HFF-Myc (cell line): ENCODE data around the gene GJB3.

Source experiments
- DNase-seq: peaks from one replicate; pipeline ENCODE4 v3.0.0-alpha.2; 2011; ENCODE audit warnings: low read depth; ENCODE audit errors: extremely low read depth
- H3K4me3 ChIP-seq: replicated peaks from 2 replicates; pipeline ENCODE4 v1.5.1; 2011; ENCODE audit warnings: low read depth, mild to moderate bottlenecking, control low read depth, low read length
- TF ChIP-seq, protein P1 (sequence below): IDR thresholded peaks from 2 replicates; pipeline ENCODE4 v1.5.1; 2012; ENCODE audit warnings: mild to moderate bottlenecking, low read depth, low read length, control low read depth; ENCODE audit errors: missing control alignments

Gene GJB3

DNA sequence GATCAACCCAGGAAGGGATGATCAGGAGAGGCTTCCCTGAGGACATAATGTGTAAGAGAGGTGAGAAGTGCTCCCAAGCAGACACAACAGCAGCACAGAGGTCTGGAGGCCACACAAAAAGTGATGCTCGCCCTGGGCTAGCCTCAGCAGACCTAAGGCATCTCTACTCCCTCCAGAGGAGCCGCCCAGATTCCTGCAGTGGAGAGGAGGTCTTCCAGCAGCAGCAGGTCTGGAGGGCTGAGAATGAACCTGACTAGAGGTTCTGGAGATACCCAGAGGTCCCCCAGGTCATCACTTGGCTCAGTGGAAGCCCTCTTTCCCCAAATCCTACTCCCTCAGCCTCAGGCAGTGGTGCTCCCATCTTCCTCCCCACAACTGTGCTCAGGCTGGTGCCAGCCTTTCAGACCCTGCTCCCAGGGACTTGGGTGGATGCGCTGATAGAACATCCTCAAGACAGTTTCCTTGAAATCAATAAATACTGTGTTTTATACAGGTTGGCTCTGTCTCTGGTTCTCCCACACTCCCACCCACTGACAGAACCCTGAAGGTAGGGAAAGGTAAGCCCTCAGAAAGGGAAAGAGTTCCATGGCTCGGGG lies 5.0 kb downstream of the GJB3 start:
- H3K4me3 ChIP-seq: no peak overlapping the region
- TF ChIP-seq, protein P1, sequence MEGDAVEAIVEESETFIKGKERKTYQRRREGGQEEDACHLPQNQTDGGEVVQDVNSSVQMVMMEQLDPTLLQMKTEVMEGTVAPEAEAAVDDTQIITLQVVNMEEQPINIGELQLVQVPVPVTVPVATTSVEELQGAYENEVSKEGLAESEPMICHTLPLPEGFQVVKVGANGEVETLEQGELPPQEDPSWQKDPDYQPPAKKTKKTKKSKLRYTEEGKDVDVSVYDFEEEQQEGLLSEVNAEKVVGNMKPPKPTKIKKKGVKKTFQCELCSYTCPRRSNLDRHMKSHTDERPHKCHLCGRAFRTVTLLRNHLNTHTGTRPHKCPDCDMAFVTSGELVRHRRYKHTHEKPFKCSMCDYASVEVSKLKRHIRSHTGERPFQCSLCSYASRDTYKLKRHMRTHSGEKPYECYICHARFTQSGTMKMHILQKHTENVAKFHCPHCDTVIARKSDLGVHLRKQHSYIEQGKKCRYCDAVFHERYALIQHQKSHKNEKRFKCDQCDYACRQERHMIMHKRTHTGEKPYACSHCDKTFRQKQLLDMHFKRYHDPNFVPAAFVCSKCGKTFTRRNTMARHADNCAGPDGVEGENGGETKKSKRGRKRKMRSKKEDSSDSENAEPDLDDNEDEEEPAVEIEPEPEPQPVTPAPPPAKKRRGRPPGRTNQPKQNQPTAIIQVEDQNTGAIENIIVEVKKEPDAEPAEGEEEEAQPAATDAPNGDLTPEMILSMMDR: no peak
- no peak for DNase-seq

GRCh38 chr1:34786521-34787325 lies 5.7 kb downstream of the GJB3 start:
- no peak overlapping the region for H3K4me3 ChIP-seq
- DNase-seq: peak; percentile 44
- TF ChIP-seq, protein P1: peak; percentile 86

GRCh38 chr1:34787461-34788420 lies 6.7 kb downstream of the GJB3 start:
- H3K4me3 ChIP-seq: no peak overlapping the region
- no peak for DNase-seq
- TF ChIP-seq, protein P1: no peak

DNA sequence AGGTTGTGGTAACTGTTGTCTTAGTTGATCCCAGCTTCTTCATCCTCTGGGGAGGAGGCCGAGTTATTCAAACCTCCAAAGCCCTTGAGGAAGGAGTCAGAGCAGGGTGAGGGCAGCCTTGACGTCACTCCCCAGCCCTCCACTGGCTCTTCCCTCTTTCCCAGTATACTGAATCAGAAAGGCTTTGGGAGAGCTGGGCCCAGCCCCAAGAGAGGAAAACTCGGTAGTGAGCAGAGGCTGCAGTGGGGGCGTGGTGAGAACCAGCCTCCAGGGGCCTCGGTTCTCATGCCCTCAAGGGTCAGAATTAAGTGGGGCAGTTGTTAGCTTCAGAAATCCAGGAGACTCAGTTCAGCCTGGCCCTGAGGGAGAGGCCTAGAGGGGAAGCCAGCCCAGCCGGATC lies 10.0 kb downstream of the GJB3 start:
- no peak for DNase-seq
- H3K4me3 ChIP-seq: no peak overlapping the region
- TF ChIP-seq, protein P1: no peak

- no peak overlapping the region for H3K4me3 ChIP-seq
- TF ChIP-seq, protein P1: no peak
- DNase-seq: no peak
Measured at GRCh38 chr1:34792424-34792823, 11.4 kb downstream of the GJB3 start.

GRCh38 chr1:34792868-34793727 lies 12.1 kb downstream of the GJB3 start, which contains the start of gene GJA4:
TSS of gene GJA4 (plus strand) at chr1:34792999. CDS start at chr1:34794214, 1,215 bp downstream.
- TF ChIP-seq, protein P1: no peak
- H3K4me3 ChIP-seq: no peak within 1 kb of the TSS
- no peak for DNase-seq
